IMR-90 (cell line): Measurements from ENCODE around the gene CTNS. TPM values are rescaled to one million over a fixed set of nuclear protein-coding genes. Genes with fewer than 3 reads are reported as not detected.

Experiments used
- ATAC-seq: fragments of 200-7000 bp; cut with Tn5 transposase; 2 replicates; pipeline ENCODE4 v1.9.1; 2020; ENCODE audit warnings: low read depth, mild to moderate bottlenecking, moderate library complexity
- BruUV-seq: library from RNA; stranded (reverse); fragments of 400-500 nt; replicated peaks from 2 replicates; lab custom pipeline; 2021; lab: Mats Ljungman, UMichigan
- CTCF ChIA-PET: fragments of 300-600 bp; formaldehyde crosslinking; extraction: SDS; loops from one replicate; lab custom pipeline; 2021; ENCODE audit warnings: antibody characterized with exemption; lab: Yijun Ruan, JAX
- POLR2A ChIA-PET: fragments of 300-600 bp; sonication (Branson Sonifier 250); formaldehyde crosslinking; loops from one replicate; lab custom pipeline; 2022; ENCODE audit warnings: antibody characterized with exemption; ENCODE audit not compliant: unreplicated experiment; lab: Charles Lee
- DNase-seq: peaks from one replicate; pipeline ENCODE4 v3.0.0; 2013
- H2AFZ ChIP-seq: replicated peaks from 2 replicates; pipeline ENCODE3; 2013; ENCODE audit warnings: low read length, mild to moderate bottlenecking; ENCODE audit not compliant: poor library complexity
- H2AK5ac ChIP-seq: 2 replicates; pipeline ENCODE4 v1.6.1; 2013; ENCODE audit warnings: low read depth, low read length, inconsistent platforms
- H2AK9ac ChIP-seq: replicated peaks from 2 replicates; pipeline ENCODE3; 2013; ENCODE audit warnings: mild to moderate bottlenecking, low read depth, low read length, moderate library complexity; ENCODE audit not compliant: poor library complexity
- H2BK120ac ChIP-seq: 2 replicates; pipeline ENCODE4 v1.6.1; 2013; ENCODE audit warnings: low read depth, low read length, inconsistent platforms
- H2BK15ac ChIP-seq: 3 replicates; pipeline ENCODE4 v1.6.1; 2013; ENCODE audit warnings: low read depth, low read length, inconsistent platforms
- H2BK20ac ChIP-seq: 2 replicates; pipeline ENCODE4 v1.6.1; 2013; ENCODE audit warnings: low read depth, mild to moderate bottlenecking, inconsistent platforms, low read length, moderate library complexity
- H2BK5ac ChIP-seq: 2 replicates; pipeline ENCODE4 v1.6.1; 2013; ENCODE audit warnings: mild to moderate bottlenecking, low read depth, low read length, inconsistent platforms; ENCODE audit not compliant: poor library complexity, severe bottlenecking
- H3K14ac ChIP-seq: replicated peaks from 2 replicates; pipeline ENCODE4 v1.6.1; 2013; ENCODE audit warnings: low read depth, low read length, inconsistent platforms
- H3K18ac ChIP-seq: 2 replicates; pipeline ENCODE4 v1.6.1; 2013; ENCODE audit warnings: low read depth, low read length, control low read depth
- H3K23ac ChIP-seq: 2 replicates; pipeline ENCODE4 v1.6.1; 2013; ENCODE audit warnings: low read depth, low read length, inconsistent platforms
- H3K27ac ChIP-seq: 2 replicates; pipeline ENCODE4 v1.5.1; 2013; ENCODE audit warnings: mild to moderate bottlenecking, control low read depth, low read length; ENCODE audit not compliant: insufficient read depth
- H3K27me3 ChIP-seq: 2 replicates; pipeline ENCODE4 v1.6.1; 2013; ENCODE audit warnings: low read length; ENCODE audit not compliant: control insufficient read depth, insufficient read depth
- H3K36me3 ChIP-seq: 2 replicates; pipeline ENCODE4 v1.6.1; 2013; ENCODE audit warnings: low read length, mixed read lengths; ENCODE audit not compliant: control insufficient read depth, insufficient read depth
- H3K4ac ChIP-seq: 2 replicates; pipeline ENCODE4 v1.6.1; 2013; ENCODE audit warnings: low read depth, low read length, inconsistent platforms
- H3K4me1 ChIP-seq: 2 replicates; pipeline ENCODE4 v1.6.1; 2013; ENCODE audit warnings: low read length, mixed read lengths; ENCODE audit not compliant: control insufficient read depth, insufficient read depth
- H3K4me2 ChIP-seq: 2 replicates; pipeline ENCODE4 v1.6.1; 2013; ENCODE audit warnings: low read depth, mild to moderate bottlenecking, control low read depth, low read length, moderate library complexity
- H3K4me3 ChIP-seq: 2 replicates; pipeline ENCODE4 v1.5.1; 2013; ENCODE audit warnings: low read depth, mild to moderate bottlenecking, control low read depth, low read length, moderate library complexity; ENCODE audit not compliant: insufficient read depth
- H3K56ac ChIP-seq: 2 replicates; pipeline ENCODE4 v1.6.1; 2013; ENCODE audit warnings: low read length, inconsistent platforms; ENCODE audit not compliant: insufficient read depth; ENCODE audit errors: extremely low read depth
- H3K79me1 ChIP-seq, 2 experiments: 2 replicates each; pipeline ENCODE4 v1.6.1; 2013; ENCODE audit warnings: low read length in 2 of 2, inconsistent platforms in 1 of 2, low read depth in 1 of 2
- H3K9ac ChIP-seq: 2 replicates; pipeline ENCODE4 v1.6.1; 2013; ENCODE audit warnings: low read depth, low read length, control low read depth
- H3K9me1 ChIP-seq: 2 replicates; pipeline ENCODE4 v1.6.1; 2013; ENCODE audit warnings: low read length, inconsistent platforms; ENCODE audit not compliant: insufficient read depth
- H3K9me3 ChIP-seq: 2 replicates; pipeline ENCODE4 v1.6.1; 2013; ENCODE audit warnings: low read length; ENCODE audit not compliant: control insufficient read depth, insufficient read depth
- H4K20me1 ChIP-seq: 2 replicates; pipeline ENCODE4 v1.6.1; 2013; ENCODE audit warnings: low read length, inconsistent platforms; ENCODE audit not compliant: insufficient read depth
- H4K5ac ChIP-seq: 2 replicates; pipeline ENCODE4 v1.6.1; 2013; ENCODE audit warnings: mild to moderate bottlenecking, low read depth, low read length, control low read depth
- H4K8ac ChIP-seq, 2 experiments: 2 replicates each; pipeline ENCODE4 v1.6.1; 2013; ENCODE audit warnings: low read depth in 2 of 2, low read length in 2 of 2, control low read depth in 1 of 2, inconsistent platforms in 1 of 2
- H4K91ac ChIP-seq: 2 replicates; pipeline ENCODE4 v1.6.1; 2013; ENCODE audit warnings: low read depth, low read length, inconsistent platforms; ENCODE audit not compliant: insufficient read depth
- BHLHE40 ChIP-seq: fragments of 150-350 bp; IDR thresholded peaks from 2 replicates; pipeline ENCODE4 v1.6.1; 2016; ENCODE audit warnings: mild to moderate bottlenecking, low read depth, low read length
- CEBPB ChIP-seq: IDR thresholded peaks from 2 replicates; pipeline ENCODE4 v1.6.1; 2012; ENCODE audit warnings: low read depth, low read length, improper control_type of control experiment
- FOS ChIP-seq: fragments of 150-350 bp; IDR thresholded peaks from 2 replicates; pipeline ENCODE4 v1.6.1; 2016; ENCODE audit warnings: low read depth, low read length
- WGBS, 2 experiments: methylation state at CpG; one replicate each; pipeline versions ENCODE4 v1.1.5 to v1.1.7; 2013; ENCODE audit warnings: missing lambda C conversion rate in 2 of 2; ENCODE audit not compliant: insufficient read length in 1 of 2; ENCODE audit errors: extremely low coverage in 2 of 2; 5-methylcytosine and 5-hydroxymethylcytosine counted together
- dilution Hi-C: fragments of 300-500 bp; cut with HindIII; formaldehyde crosslinking; loops from one replicate; pipeline ENCODE4 v1.14.3; 2018; ENCODE audit warnings: low sequenced_read_pairs; ENCODE audit not compliant: unreplicated experiment
- in situ Hi-C: fragments of 300-500 bp; cut with MboI; formaldehyde crosslinking; loops from 3 replicates; pipeline ENCODE4 v1.14.3; 2019; ENCODE audit warnings: low sequenced_read_pairs, inconsistent platforms, mixed read lengths
- intact Hi-C: fragments of 100-400 bp; cut with micrococcal nuclease; formaldehyde crosslinking; loops from 2 replicates; pipeline ENCODE4 v1.10.0; 2022
- polyA plus RNA-seq, 3 experiments: library from polyadenylated mRNA; depleted of rRNA; stranded (reverse); fragments of >200 nt; gene quantifications; 2 replicates each; pipeline ENCODE4 v1.2.3, GENCODE V29; 2012; ENCODE audit warnings: low replicate concordance in 1 of 3
- total RNA-seq: library from RNA; depleted of rRNA; stranded (reverse); fragments of >200 nt; gene quantifications from 2 replicates; pipeline ENCODE4 v1.2.3, GENCODE V29; 2012
- TF ChIP-seq, protein P1 (sequence below): fragments of 150-350 bp; IDR thresholded peaks from 2 replicates; pipeline ENCODE4 v1.6.1; 2017; ENCODE audit warnings: mild to moderate bottlenecking, antibody characterized with exemption, low read length, low read depth

The CTNS gene
- total and polyA plus RNA-seq, 2 of the 4 experiments (the other 2 are of a cell fraction) = 4.7 to 5.3 TPM

DNA sequence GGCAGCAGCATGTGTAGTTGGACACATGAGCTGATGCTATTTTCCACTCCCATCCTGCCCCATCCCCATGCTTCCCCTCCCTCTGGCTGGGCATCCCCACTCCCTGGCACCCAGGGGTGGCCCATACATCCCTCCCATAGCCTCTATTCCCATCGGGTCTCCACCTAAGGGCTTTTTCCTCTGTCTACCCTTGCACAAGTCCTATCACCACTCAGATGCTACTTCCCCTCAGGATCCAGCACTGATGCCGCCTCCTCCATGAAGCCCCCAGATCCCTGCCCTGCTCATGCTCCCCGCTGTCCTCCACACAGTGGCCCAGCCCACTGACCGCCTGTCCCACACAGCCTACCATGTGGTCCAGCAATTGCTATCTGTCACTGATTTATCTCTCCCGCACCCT is 43.2 kb upstream of the CTNS start:
- WGBS, 2 experiments = 91% methylated on average over 4 of the region's 5 CpGs; no CpG with 5 or more reads in 1 of the 2 experiments
- no peak overlapping the region for H2BK20ac ChIP-seq
- no peaks in the 10 kb centered on the region; the same call in 1 of the 2 replicates for H3K9me1 ChIP-seq
- dilution Hi-C loops = no loop called here
- H4K20me1 ChIP-seq = no peaks in the 10 kb centered on the region
- no peak overlapping the region for H3K4me3 ChIP-seq
- H3K23ac ChIP-seq = no peak overlapping the region
- no peak overlapping the region for H3K14ac ChIP-seq
- no TSS peak for BruUV-seq
- peaks cover 2% of the 10 kb centered on the region; the same call in 1 of the 2 replicates for H3K4me1 ChIP-seq
- no peak overlapping the region for H4K8ac ChIP-seq
- H3K36me3 ChIP-seq = peaks cover 2% of the 10 kb centered on the region; the same call in 1 of the 2 replicates
- H2BK5ac ChIP-seq = no peak overlapping the region
- ChIA-PET POLR2A (no interaction called here), CTCF (no interaction called here)
- no peak for ATAC-seq
- intact Hi-C loops = no loop called here
- H3K4me2 ChIP-seq = no peak overlapping the region
- no peaks in the 10 kb centered on the region for H3K79me1 ChIP-seq
- H3K56ac ChIP-seq = no peak overlapping the region
- H3K27me3 ChIP-seq = no peaks in the 10 kb centered on the region
- no peak overlapping the region for H3K27ac ChIP-seq
- H2AK9ac ChIP-seq = peak overlapping the region; percentile 5
- in situ Hi-C loops = no loop called here
- H2BK15ac ChIP-seq = no peak overlapping the region
- TF ChIP-seq CEBPB = no peak
- TF ChIP-seq FOS = no peak
- TF ChIP-seq, protein P1, sequence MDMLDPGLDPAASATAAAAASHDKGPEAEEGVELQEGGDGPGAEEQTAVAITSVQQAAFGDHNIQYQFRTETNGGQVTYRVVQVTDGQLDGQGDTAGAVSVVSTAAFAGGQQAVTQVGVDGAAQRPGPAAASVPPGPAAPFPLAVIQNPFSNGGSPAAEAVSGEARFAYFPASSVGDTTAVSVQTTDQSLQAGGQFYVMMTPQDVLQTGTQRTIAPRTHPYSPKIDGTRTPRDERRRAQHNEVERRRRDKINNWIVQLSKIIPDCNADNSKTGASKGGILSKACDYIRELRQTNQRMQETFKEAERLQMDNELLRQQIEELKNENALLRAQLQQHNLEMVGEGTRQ = no peak
- no peak for TF ChIP-seq BHLHE40
- no peak overlapping the region for H2BK120ac ChIP-seq
- no peak overlapping the region for H2AFZ ChIP-seq
- no peaks in the 10 kb centered on the region for H3K9me3 ChIP-seq
- DNase-seq = no peak
- no peak overlapping the region for H3K18ac ChIP-seq
- no peak overlapping the region for H3K9ac ChIP-seq
- H4K91ac ChIP-seq = no peak overlapping the region
- no peak overlapping the region for H3K4ac ChIP-seq
- no peak overlapping the region for H4K5ac ChIP-seq
- no peak overlapping the region for H2AK5ac ChIP-seq
